Spleen (tissue), 11 donors: ENCODE data around the gene WAS. TPM values are rescaled to one million over a fixed set of nuclear protein-coding genes. Genes with fewer than 3 reads are reported as not detected.
A peak's percentile ranks its signal among the peaks of the same experiment; 100 is the strongest.

Experiments used
- DNase-seq: peaks from one replicate; pipeline ENCODE4 v3.0.0-alpha.2; 2020
- H3K27ac ChIP-seq, 8 donors: fragments of 200-600 bp; sonication (generic) in 7 of 8; 1 replicate in 4 of 8; 2 replicates in 4 of 8; pipeline versions ENCODE4 v1.5.0 to v1.8.0; 2016 to 2021; ENCODE audit warnings: inconsistent platforms in 4 of 8, mild to moderate bottlenecking in 4 of 8, moderate library complexity in 1 of 8
- H3K27me3 ChIP-seq, 7 donors: fragments of 200-600 bp; sonication (generic) in 6 of 7; replicated peaks in 1 of 7; 1 replicate in 4 of 7; 2 replicates in 3 of 7; pipeline versions ENCODE4 v1.5.0 to v1.8.0; 2016 to 2021; ENCODE audit warnings: inconsistent platforms in 3 of 7, mild to moderate bottlenecking in 1 of 7
- H3K36me3 ChIP-seq, 6 donors: fragments of 200-600 bp; sonication (generic) in 5 of 6; 1 replicate in 4 of 6; 2 replicates in 2 of 6; pipeline versions ENCODE4 v1.5.0 to v1.8.0; 2016 to 2021; ENCODE audit warnings: inconsistent platforms in 2 of 6
- H3K4me1 ChIP-seq, 6 donors: fragments of 200-600 bp; sonication (generic) in 5 of 6; 1 replicate in 3 of 6; 2 replicates in 3 of 6; pipeline versions ENCODE4 v1.5.0 to v1.8.0; 2016 to 2021; ENCODE audit warnings: inconsistent platforms in 3 of 6
- H3K4me3 ChIP-seq, 8 donors: fragments of 200-600 bp; sonication (generic) in 7 of 8; 1 replicate in 4 of 8; 2 replicates in 4 of 8; pipeline versions ENCODE4 v1.5.0 to v1.8.0; 2016 to 2021; ENCODE audit warnings: inconsistent platforms in 4 of 8, mild to moderate bottlenecking in 4 of 8, moderate library complexity in 2 of 8
- H3K9me3 ChIP-seq, 8 donors: fragments of 200-600 bp; sonication (generic) in 7 of 8; 1 replicate in 4 of 8; 2 replicates in 4 of 8; pipeline versions ENCODE4 v1.5.0 to v1.8.0; 2016 to 2021; ENCODE audit warnings: inconsistent platforms in 4 of 8
- CTCF ChIP-seq, 11 experiments: fragments of 200-600 bp in 7 of 11; fragments of 450-650 bp in 4 of 11; sonication (generic) in 4 of 11; IDR thresholded peaks in 8 of 11; conservative IDR thresholded peaks in 3 of 11; 1 replicate in 7 of 11; 2 replicates in 4 of 11; pipeline versions ENCODE4 v1.4.0 to v1.8.0; 2016 to 2021; ENCODE audit warnings: antibody characterized with exemption in 11 of 11, inconsistent platforms in 4 of 11, mild to moderate bottlenecking in 1 of 11
- POLR2A ChIP-seq, 3 donors: fragments of 450-650 bp; IDR thresholded peaks; one replicate each; pipeline ENCODE4 v1.5.1; 2017; ENCODE audit warnings: antibody characterized with exemption in 3 of 3, mild to moderate bottlenecking in 1 of 3
- POLR2AphosphoS5 ChIP-seq, 3 donors: sonication (generic); formaldehyde crosslinking; IDR thresholded peaks; one replicate each; pipeline ENCODE4 v1.5.1; 2017; ENCODE audit warnings: antibody characterized with exemption in 3 of 3
- WGBS, 5 donors: extraction: QIAGEN DNeasy Blood & Tissue Kit in 3 of 5; methylation state at CpG; one replicate each; pipeline versions ENCODE4 v1.1.5 to v1.1.7; 2013 to 2018; 5-methylcytosine and 5-hydroxymethylcytosine counted together
- intact Hi-C: fragments of 100-400 bp; cut with DNase I; formaldehyde crosslinking; loops from one replicate; pipeline ENCODE4 v1.15.0; 2023; ENCODE audit warnings: low total_unique reads
- polyA plus RNA-seq, 3 donors: library from polyadenylated mRNA; stranded (reverse); fragments of 200-250 nt; gene quantifications; one replicate each; pipeline ENCODE4 v1.2.1, GENCODE V29; 2013
- total RNA-seq, 7 donors: library from RNA; depleted of rRNA in 3 of 7; stranded (reverse); fragments of >200 nt in 3 of 7; fragmentation: NEBNext Ultra II Directional in 4 of 7; extraction: Animal tissue kit (Norgen Biotek cat#: 25700) in 4 of 7; gene quantifications; one replicate each; pipeline versions ENCODE4 v1.1.0 to v1.2.1, GENCODE V29; 2016 to 2021
- donor health status: healthy with polysubstance abuse.
- donor health status: DM: no; HTN: no; CAD: no; lungs with moderate emphysema.
- donor health status: DM: no; HTN: no; CAD: no.
- donor health status: Bipolar disorder and iron deficiency.
- donor health status: healthy.
- donor health status: DM: no; HTN: no; CAD: no.
- donor health status: DM: yes; HTN: yes; CAD: no.

The WAS gene
- total and polyA plus RNA-seq, 10 donors: 53.5 to 169 (median 102) TPM

GRCh38 chrX:48695534-48695896 lies 11.9 kb downstream of the WAS start:
- Histone ChIP-seq H3K27ac (peak overlapping the region in 6 of 8 donors; percentile 87 to 94 (median 92)), H3K36me3 (peaks cover 0 to 27% (median 12%) of the 10 kb centered on the region in 6 donors), H3K4me1 (peaks cover 0 to 20% (median 9%) of the 10 kb centered on the region in 6 donors), H3K9me3 (no peaks in the 10 kb centered on the region), H3K4me3 (peak overlapping the region in 3 of 8 donors; percentile 56 to 85 (median 73)), H3K27me3 (no peaks in the 10 kb centered on the region)
- no peak for TF ChIP-seq CTCF (IDR thresholded peaks at IDR 0.05 in 8 of 11, conservative IDR thresholded peaks at IDR 0.05 in 3 of 11)
- TF ChIP-seq POLR2AphosphoS5 (IDR thresholded peaks at IDR 0.05): no peak
- TF ChIP-seq POLR2A (IDR thresholded peaks at IDR 0.05): no peak
- peak; percentile 74 for DNase-seq
- 55 to 70% (median 57%) methylated on average over 12 to 14 of the region's 14 CpGs for WGBS, 5 donors
- intact Hi-C loops: no loop called here

- no peaks in the 10 kb centered on the region for H3K27me3 ChIP-seq
- H3K4me3 ChIP-seq: peak overlapping the region; percentile 39 to 85 (median 66)
- 5 to 60% (median 21%) methylated on average over 7 to 8 of the region's 8 CpGs; no CpG with 5 or more reads in 1 of the 5 donors for WGBS, 5 donors
- H3K27ac ChIP-seq: peak overlapping the region; percentile 59 to 94 (median 90)
- H3K9me3 ChIP-seq: no peaks in the 10 kb centered on the region
- peaks cover 0 to 24% (median 9%) of the 10 kb centered on the region in 6 donors for H3K4me1 ChIP-seq
- TF ChIP-seq CTCF (IDR thresholded peaks at IDR 0.05 in 8 of 11, conservative IDR thresholded peaks at IDR 0.05 in 3 of 11) (no peak), POLR2AphosphoS5 (IDR thresholded peaks at IDR 0.05) (no peak), POLR2A (IDR thresholded peaks at IDR 0.05) (no peak)
- peaks cover 0 to 27% (median 11%) of the 10 kb centered on the region in 6 donors for H3K36me3 ChIP-seq
- intact Hi-C loops: no loop called here
- DNase-seq: no peak
Measured at GRCh38 chrX:48695925-48696300, 12.3 kb downstream of the WAS start.

GRCh38 chrX:48696301-48696908 lies 12.8 kb downstream of the WAS start, which contains the start of gene SUV39H1:
Gene SUV39H1, plus strand, starts transcription at chrX:48696734. Its CDS starts 51 bp downstream, at chrX:48696785.
- intact Hi-C loops: no loop called here
- Histone ChIP-seq H3K27ac (peak within 1 kb of the TSS; percentile 59 to 94 (median 90)), H3K27me3 (no peaks in the 10 kb centered on the region), H3K36me3 (peaks cover 0 to 27% (median 12%) of the 10 kb centered on the region in 6 donors), H3K4me1 (peaks cover 0 to 25% (median 9%) of the 10 kb centered on the region in 6 donors), H3K9me3 (no peaks in the 10 kb centered on the region), H3K4me3 (peak within 1 kb of the TSS; percentile 39 to 85 (median 66))
- peak; percentile 97 to 98 (median 98) for TF ChIP-seq POLR2AphosphoS5 (IDR thresholded peaks at IDR 0.05)
- TF ChIP-seq CTCF (IDR thresholded peaks at IDR 0.05 in 8 of 11, conservative IDR thresholded peaks at IDR 0.05 in 3 of 11): peak in 1 of 11 experiments; percentile 20
- TF ChIP-seq POLR2A (IDR thresholded peaks at IDR 0.05): peak in 2 of 3 donors; percentile 32 to 65
- peak; percentile 96 for DNase-seq
- 0 to 40% (median 1%) methylated on average over 4 to 66 of the region's 66 CpGs for WGBS, 5 donors
